Glutamatergic neuron (in vitro differentiated cells): ENCODE measurements around the gene BROX. TPM values are rescaled to one million over a fixed set of nuclear protein-coding genes. Genes with fewer than 3 reads are reported as not detected.

Source experiments
- DNase-seq: peaks from one replicate; pipeline ENCODE4 v3.0.0; 2022
- H3K27ac Mint-ChIP-seq: one replicate; pipeline ENCODE4 v1.8.0; 2020; ENCODE audit warnings: mild to moderate bottlenecking, mixed read lengths, inconsistent platforms; ENCODE audit not compliant: unreplicated experiment
- H3K27me3 Mint-ChIP-seq: one replicate; pipeline ENCODE4 v1.8.0; 2020; ENCODE audit warnings: mild to moderate bottlenecking, moderate library complexity, mixed read lengths, inconsistent platforms; ENCODE audit not compliant: unreplicated experiment
- H3K36me3 Mint-ChIP-seq: one replicate; pipeline ENCODE4 v1.8.0; 2020; ENCODE audit warnings: mild to moderate bottlenecking, mixed read lengths, inconsistent platforms; ENCODE audit not compliant: unreplicated experiment
- H3K4me1 Mint-ChIP-seq: one replicate; pipeline ENCODE4 v1.8.0; 2020; ENCODE audit warnings: mild to moderate bottlenecking, low read depth, mixed read lengths, inconsistent platforms; ENCODE audit not compliant: unreplicated experiment
- H3K4me3 Mint-ChIP-seq: one replicate; pipeline ENCODE4 v1.8.0; 2020; ENCODE audit warnings: mild to moderate bottlenecking, mixed read lengths, inconsistent platforms; ENCODE audit not compliant: unreplicated experiment
- H3K9me3 Mint-ChIP-seq: one replicate; pipeline ENCODE4 v1.8.0; 2020; ENCODE audit warnings: mild to moderate bottlenecking, moderate library complexity, mixed read lengths, inconsistent platforms; ENCODE audit not compliant: unreplicated experiment
- total RNA-seq: library from RNA; stranded (reverse); fragmentation: NEBNext Ultra II Directional; extraction: Animal tissue kit (Norgen Biotek cat#: 25700); gene quantifications from one replicate; pipeline ENCODE4 v1.2.1, GENCODE V29; 2021; ENCODE audit not compliant: unreplicated experiment
- TF ChIP-seq, protein P1 (sequence below): fragments of 200-600 bp; sonication (generic); IDR thresholded peaks from one replicate; pipeline ENCODE4 v1.5.0; 2021; ENCODE audit not compliant: partially characterized antibody, unreplicated experiment

Gene BROX
- total RNA-seq, 1 donor from 2014 or later, result 19.0 TPM

DNA sequence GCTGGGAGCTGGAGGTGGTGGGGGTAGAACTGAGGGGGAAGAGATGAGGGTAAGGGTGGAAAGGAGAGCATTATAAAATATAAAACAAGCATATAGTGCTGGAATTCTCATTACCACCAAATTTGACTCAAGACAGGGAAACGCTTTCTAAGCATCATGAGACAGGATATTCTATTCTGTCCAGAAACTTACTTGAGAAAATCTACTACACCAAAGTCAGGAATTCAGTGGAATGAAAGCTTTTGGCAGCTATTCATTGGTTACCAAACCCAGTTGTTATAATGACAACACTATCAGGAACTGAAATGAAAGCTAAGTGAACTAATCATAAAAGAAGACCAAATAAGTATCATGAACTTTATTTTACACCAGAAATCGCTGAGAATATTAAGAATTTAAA lies 14.5 kb upstream of the BROX start:
- no peaks in the 10 kb centered on the region for H3K9me3 Mint-ChIP-seq

DNA sequence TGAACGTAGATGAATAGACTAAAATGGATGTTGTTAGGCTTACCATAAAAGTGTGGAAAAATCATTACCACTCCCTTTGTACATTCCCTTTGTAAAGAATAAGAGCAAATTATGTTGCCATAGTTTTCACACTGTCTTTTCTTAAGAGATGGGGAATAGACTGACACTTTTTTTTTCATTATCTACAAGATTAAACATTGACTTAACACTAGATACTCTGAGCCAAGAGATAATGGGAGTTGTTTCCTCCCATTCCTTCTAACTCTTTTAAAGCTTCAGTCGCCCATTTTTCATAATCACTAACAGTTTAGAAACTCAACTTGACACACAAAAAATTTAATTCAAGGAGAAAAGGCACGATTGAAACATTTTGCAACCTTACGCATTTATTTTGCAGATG lies 10.2 kb upstream of the BROX start:
- no peak overlapping the region for H3K27ac Mint-ChIP-seq
- no peak for DNase-seq
- H3K36me3 Mint-ChIP-seq, result peaks cover 21% of the 10 kb centered on the region
- no peaks in the 10 kb centered on the region for H3K9me3 Mint-ChIP-seq
- no peaks in the 10 kb centered on the region for H3K4me1 Mint-ChIP-seq
- no peak overlapping the region for H3K4me3 Mint-ChIP-seq
- H3K27me3 Mint-ChIP-seq, result no peaks in the 10 kb centered on the region
- TF ChIP-seq, protein P1, sequence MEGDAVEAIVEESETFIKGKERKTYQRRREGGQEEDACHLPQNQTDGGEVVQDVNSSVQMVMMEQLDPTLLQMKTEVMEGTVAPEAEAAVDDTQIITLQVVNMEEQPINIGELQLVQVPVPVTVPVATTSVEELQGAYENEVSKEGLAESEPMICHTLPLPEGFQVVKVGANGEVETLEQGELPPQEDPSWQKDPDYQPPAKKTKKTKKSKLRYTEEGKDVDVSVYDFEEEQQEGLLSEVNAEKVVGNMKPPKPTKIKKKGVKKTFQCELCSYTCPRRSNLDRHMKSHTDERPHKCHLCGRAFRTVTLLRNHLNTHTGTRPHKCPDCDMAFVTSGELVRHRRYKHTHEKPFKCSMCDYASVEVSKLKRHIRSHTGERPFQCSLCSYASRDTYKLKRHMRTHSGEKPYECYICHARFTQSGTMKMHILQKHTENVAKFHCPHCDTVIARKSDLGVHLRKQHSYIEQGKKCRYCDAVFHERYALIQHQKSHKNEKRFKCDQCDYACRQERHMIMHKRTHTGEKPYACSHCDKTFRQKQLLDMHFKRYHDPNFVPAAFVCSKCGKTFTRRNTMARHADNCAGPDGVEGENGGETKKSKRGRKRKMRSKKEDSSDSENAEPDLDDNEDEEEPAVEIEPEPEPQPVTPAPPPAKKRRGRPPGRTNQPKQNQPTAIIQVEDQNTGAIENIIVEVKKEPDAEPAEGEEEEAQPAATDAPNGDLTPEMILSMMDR, result no peak

More for the DNA sequence above, 14.5 kb upstream of the BROX start:
- Mint-ChIP-seq H3K27me3 (no peaks in the 10 kb centered on the region), H3K27ac (no peak overlapping the region), H3K4me3 (no peak overlapping the region), H3K4me1 (no peaks in the 10 kb centered on the region), H3K36me3 (peaks cover 5% of the 10 kb centered on the region)
- DNase-seq, result no peak
- TF ChIP-seq, protein P1, result no peak

DNA sequence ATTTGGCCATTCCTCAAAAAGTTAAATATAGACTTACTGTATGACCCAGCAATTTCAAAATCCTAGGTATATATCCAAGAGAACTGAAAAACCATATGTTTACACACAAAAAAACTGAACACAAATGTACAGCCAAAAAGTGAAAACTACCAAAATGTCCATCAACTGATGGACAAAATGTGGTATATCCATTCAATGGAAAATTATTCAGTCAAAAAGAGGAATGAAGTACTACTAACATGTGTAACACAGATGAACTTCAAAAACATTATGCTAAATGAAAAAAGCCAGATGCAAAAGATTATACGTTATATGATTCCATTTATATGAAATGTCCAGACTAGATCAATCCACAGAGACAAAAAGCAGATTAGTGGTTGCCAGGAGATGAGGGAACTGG lies 8.1 kb upstream of the BROX start:
- H3K27ac Mint-ChIP-seq, result no peak overlapping the region
- no peaks in the 10 kb centered on the region for H3K4me1 Mint-ChIP-seq
- DNase-seq, result no peak
- H3K27me3 Mint-ChIP-seq, result peaks cover 2% of the 10 kb centered on the region
- no peaks in the 10 kb centered on the region for H3K9me3 Mint-ChIP-seq
- H3K4me3 Mint-ChIP-seq, result no peak overlapping the region
- peaks cover 18% of the 10 kb centered on the region for H3K36me3 Mint-ChIP-seq
- TF ChIP-seq, protein P1, result no peak

DNA sequence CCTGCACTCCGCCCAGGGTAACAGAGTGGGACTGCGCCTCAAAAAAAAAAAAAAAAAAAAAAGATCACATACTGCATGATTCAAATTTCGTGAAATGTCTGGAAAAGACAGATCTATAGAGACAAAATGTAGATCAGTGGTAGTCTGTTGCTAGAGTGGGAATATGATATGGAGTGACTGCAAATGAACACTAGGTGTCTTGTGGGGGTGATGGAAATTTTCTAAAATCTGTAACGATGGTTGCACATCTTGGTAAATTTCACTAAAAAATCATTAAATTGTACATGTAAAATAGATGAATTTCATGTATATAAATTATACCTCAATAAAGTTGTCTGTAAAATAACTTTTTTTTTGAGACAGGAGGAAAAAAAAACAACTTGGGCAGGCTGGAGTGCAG lies 5.5 kb upstream of the BROX start:
- Mint-ChIP-seq H3K27me3 (peaks cover 5% of the 10 kb centered on the region), H3K4me3 (no peak overlapping the region), H3K4me1 (peaks cover 10% of the 10 kb centered on the region), H3K9me3 (peaks cover 4% of the 10 kb centered on the region), H3K27ac (no peak overlapping the region), H3K36me3 (peaks cover 16% of the 10 kb centered on the region)
- DNase-seq, result no peak
- TF ChIP-seq, protein P1, result peak; percentile 14

DNA sequence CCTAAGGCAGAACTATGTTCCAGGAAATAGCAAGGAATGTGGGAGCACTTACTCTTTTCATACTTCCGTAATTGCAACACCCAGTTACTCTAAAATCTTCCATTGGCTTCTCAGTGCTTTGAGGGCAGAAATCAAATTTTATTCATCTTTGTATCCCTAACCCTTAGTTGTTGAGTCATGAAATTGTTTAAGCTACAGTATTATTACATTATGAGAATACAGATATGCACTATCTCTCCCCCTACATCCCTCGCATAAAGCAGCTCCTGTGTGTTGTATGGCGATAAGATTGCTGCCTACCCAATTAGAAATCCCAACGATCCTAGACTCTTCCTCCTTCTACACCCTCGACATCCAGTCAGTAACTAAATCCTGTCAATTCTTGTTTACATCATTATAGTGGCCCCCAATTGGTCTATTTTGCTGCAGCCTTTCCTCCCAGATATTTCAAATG lies 2.6 kb upstream of the BROX start:
- Mint-ChIP-seq H3K36me3 (peaks cover 6% of the 10 kb centered on the region), H3K27me3 (peaks cover 12% of the 10 kb centered on the region), H3K4me3 (peak overlapping the region; percentile 99), H3K27ac (no peak overlapping the region), H3K9me3 (peaks cover 9% of the 10 kb centered on the region), H3K4me1 (peaks cover 10% of the 10 kb centered on the region)
- no peak for DNase-seq
- TF ChIP-seq, protein P1, result no peak
